WTC11 (cell line): ENCODE results near the gene CYSTM1. TPM values are rescaled to one million over a fixed set of nuclear protein-coding genes. Genes with fewer than 3 reads are reported as not detected.

Experiments used
- ATAC-seq: fragments of 200-7000 bp; cut with Tn5 transposase; 2 replicates; pipeline ENCODE4 v1.10.0; 2021; ENCODE audit warnings: mild to moderate bottlenecking, moderate library complexity
- CTCF ChIA-PET: fragments of 300-600 bp; sonication (Branson Sonifier 250); formaldehyde crosslinking; loops from one replicate; lab custom pipeline; 2021; ENCODE audit warnings: antibody characterized with exemption; lab: Charles Lee
- POLR2A ChIA-PET: fragments of 350-600 bp; sonication (Branson Sonifier 250); formaldehyde crosslinking; loops from one replicate; lab custom pipeline; 2021; ENCODE audit warnings: antibody characterized with exemption; lab: Charles Lee
- DNase-seq: peaks from one replicate; pipeline ENCODE4 v3.0.0; 2021; ENCODE audit warnings: low spot score
- H3K27ac Mint-ChIP-seq: 2 replicates; pipeline ENCODE4 v1.8.0; 2021; ENCODE audit warnings: mixed read lengths
- H3K27me3 Mint-ChIP-seq: 2 replicates; pipeline ENCODE4 v1.8.0; 2021; ENCODE audit warnings: low read depth, mild to moderate bottlenecking, moderate library complexity, mixed read lengths
- H3K36me3 Mint-ChIP-seq: 2 replicates; pipeline ENCODE4 v1.8.0; 2021; ENCODE audit warnings: mixed read lengths
- H3K4me1 Mint-ChIP-seq: 2 replicates; pipeline ENCODE4 v1.8.0; 2022; ENCODE audit warnings: mixed read lengths
- H3K4me3 Mint-ChIP-seq: 2 replicates; pipeline ENCODE4 v1.8.0; 2021; ENCODE audit warnings: mild to moderate bottlenecking, moderate library complexity, mixed read lengths
- H3K9me3 Mint-ChIP-seq: 2 replicates; pipeline ENCODE4 v1.8.0; 2021; ENCODE audit warnings: mixed read lengths
- ARID4B ChIP-seq: sonication (generic); formaldehyde crosslinking; IDR thresholded peaks from 2 replicates; pipeline ENCODE4 v1.8.0; 2023; ENCODE audit warnings: missing genetic modification reagents, mild to moderate bottlenecking, borderline replicate concordance
- ATF6 ChIP-seq: sonication (generic); formaldehyde crosslinking; IDR thresholded peaks from 2 replicates; pipeline ENCODE4 v1.8.1; 2023; ENCODE audit warnings: mild to moderate bottlenecking, missing genetic modification reagents
- CREB1 ChIP-seq: sonication (generic); formaldehyde crosslinking; IDR thresholded peaks from 2 replicates; pipeline ENCODE4 v1.8.0; 2023; ENCODE audit warnings: mild to moderate bottlenecking, missing genetic modification reagents
- E2F1 ChIP-seq: sonication (generic); formaldehyde crosslinking; IDR thresholded peaks from 2 replicates; pipeline ENCODE4 v1.8.0; 2022; ENCODE audit warnings: mild to moderate bottlenecking, missing genetic modification reagents
- ELF4 ChIP-seq: sonication (generic); formaldehyde crosslinking; IDR thresholded peaks from 2 replicates; pipeline ENCODE4 v1.8.1; 2022; ENCODE audit warnings: low read depth, mild to moderate bottlenecking, moderate library complexity, missing genetic modification reagents
- HMGXB4 ChIP-seq: sonication (generic); formaldehyde crosslinking; IDR thresholded peaks from 2 replicates; pipeline ENCODE4 v1.8.1; 2023; ENCODE audit warnings: mild to moderate bottlenecking, moderate library complexity, missing genetic modification reagents
- JAZF1 ChIP-seq: fragments of 250-450 bp; sonication (Bioruptor Pico); IDR thresholded peaks from 2 replicates; pipeline ENCODE4 v1.9.0; 2021; ENCODE audit warnings: moderate library complexity, mild to moderate bottlenecking, inconsistent platforms
- MXD4 ChIP-seq: fragments of 250-450 bp; sonication (Bioruptor Pico); IDR thresholded peaks from 2 replicates; pipeline ENCODE4 v1.8.0; 2021; ENCODE audit warnings: mild to moderate bottlenecking, moderate library complexity, borderline replicate concordance
- NFE2L1 ChIP-seq: sonication (generic); formaldehyde crosslinking; IDR thresholded peaks from 2 replicates; pipeline ENCODE4 v1.8.1; 2023; ENCODE audit warnings: missing genetic modification reagents
- NR3C1 ChIP-seq: sonication (generic); formaldehyde crosslinking; conservative IDR thresholded peaks from 2 replicates; pipeline ENCODE4 v1.8.1; 2023; ENCODE audit warnings: low read depth, mild to moderate bottlenecking, missing genetic modification reagents
- SMAD4 ChIP-seq: sonication (generic); formaldehyde crosslinking; IDR thresholded peaks from 2 replicates; pipeline ENCODE4 v1.8.0; 2022; ENCODE audit warnings: mild to moderate bottlenecking, missing genetic modification reagents
- SOX15 ChIP-seq: fragments of 250-450 bp; sonication (Bioruptor Pico); IDR thresholded peaks from 2 replicates; pipeline ENCODE4 v1.9.0; 2021; ENCODE audit warnings: mild to moderate bottlenecking
- ZBTB21 ChIP-seq: sonication (generic); formaldehyde crosslinking; IDR thresholded peaks from 2 replicates; pipeline ENCODE4 v1.8.1; 2023; ENCODE audit warnings: mild to moderate bottlenecking, missing genetic modification reagents, borderline replicate concordance
- ZMAT4 ChIP-seq: fragments of 250-450 bp; sonication (Bioruptor Pico); IDR thresholded peaks from 2 replicates; pipeline ENCODE4 v1.9.0; 2021; ENCODE audit warnings: mild to moderate bottlenecking
- ZNF232 ChIP-seq: sonication (generic); formaldehyde crosslinking; IDR thresholded peaks from 2 replicates; pipeline ENCODE4 v1.8.0; 2022; ENCODE audit warnings: mild to moderate bottlenecking, missing genetic modification reagents
- ZNF416 ChIP-seq: fragments of 250-450 bp; sonication (Bioruptor Pico); IDR thresholded peaks from 2 replicates; pipeline ENCODE4 v1.9.0; 2021; ENCODE audit warnings: mild to moderate bottlenecking, inconsistent platforms
- ZNF423 ChIP-seq: fragments of 250-450 bp; sonication (Bioruptor Pico); IDR thresholded peaks from 2 replicates; pipeline ENCODE4 v2.1.2; 2022; ENCODE audit warnings: mild to moderate bottlenecking, moderate library complexity
- ZNF425 ChIP-seq: fragments of 250-450 bp; sonication (Bioruptor Pico); conservative IDR thresholded peaks from 2 replicates; pipeline ENCODE4 v1.9.0; 2021; ENCODE audit warnings: mild to moderate bottlenecking
- ZNF532 ChIP-seq: fragments of 250-450 bp; sonication (Bioruptor Pico); IDR thresholded peaks from 2 replicates; pipeline ENCODE4 v1.9.0; 2021; ENCODE audit warnings: mild to moderate bottlenecking, borderline replicate concordance
- ZNF671 ChIP-seq: fragments of 250-450 bp; sonication (Bioruptor Pico); IDR thresholded peaks from 2 replicates; pipeline ENCODE4 v1.8.0; 2021; ENCODE audit warnings: mild to moderate bottlenecking
- total RNA-seq: library from RNA; stranded (reverse); gene quantifications from 3 replicates; pipeline ENCODE4 v1.2.3, GENCODE V29; 2021

Gene CYSTM1
- total RNA-seq, 1 experiment from 2014 or later, result 29.3 TPM

- TF ChIP-seq ARID4B, result no peak
- TF ChIP-seq ZNF671, result no peak
Measured at GRCh38 chr5:140225396-140225795, 50.4 kb downstream of the CYSTM1 start (continued).

- Mint-ChIP-seq H3K27ac (no peak overlapping the region), H3K9me3 (no peaks in the 10 kb centered on the region), H3K27me3 (no peaks in the 10 kb centered on the region)
- ATAC-seq, result peak; percentile 73
- TF ChIP-seq NFE2L1 (CRISPR knock-in tag) (no peak), HMGXB4 (no peak), ATF6 (CRISPR knock-in tag) (no peak), MXD4 (CRISPR knock-in tag) (no peak), E2F1 (CRISPR knock-in tag) (no peak), JAZF1 (CRISPR knock-in tag) (no peak), ZBTB21 (CRISPR knock-in tag) (no peak), NR3C1 (CRISPR knock-in tag) (no peak), CREB1 (no peak), ELF4 (CRISPR knock-in tag) (no peak), ZMAT4 (CRISPR knock-in tag) (no peak), ZNF532 (CRISPR knock-in tag) (no peak), SOX15 (no peak), SMAD4 (CRISPR knock-in tag) (no peak), ZNF425 (CRISPR knock-in tag) (no peak), ZNF232 (CRISPR knock-in tag) (no peak), ZNF416 (CRISPR knock-in tag) (no peak), ZNF423 (CRISPR knock-in tag) (no peak)
- TF ChIP-seq, all 79 proteins: peak for 0
- no peak for DNase-seq
- Mint-ChIP-seq H3K4me3 (no peak overlapping the region), H3K4me1 (no peaks in the 10 kb centered on the region), H3K36me3 (no peaks in the 10 kb centered on the region)
- POLR2A ChIA-PET, result no interaction called here
- CTCF ChIA-PET, result interaction anchor here (0.6 to 2.7 kb wide), 18 partner anchors 9 to 258 kb away, joined by 3 to 24 read pairs (median 4); partner anchors contain the start of genes CYSTM1 and HBEGF
Measured at GRCh38 chr5:140227046-140227445, 52.1 kb downstream of the CYSTM1 start.
